Caco-2 (cell line): ENCODE results near the gene LCTL. TPM values are rescaled to one million over a fixed set of nuclear protein-coding genes. Genes with fewer than 3 reads are reported as not detected.

ENCODE experiments used
- BruUV-seq: library from RNA; stranded (reverse); fragments of 400-500 nt; replicated peaks from 2 replicates; lab custom pipeline; 2021; lab: Mats Ljungman, UMichigan
- CTCF ChIA-PET: fragments of 300-600 bp; sonication (Branson Sonifier 250); formaldehyde crosslinking; loops from one replicate; lab custom pipeline; 2022; ENCODE audit warnings: antibody characterized with exemption; lab: Charles Lee
- POLR2A ChIA-PET: fragments of 300-600 bp; sonication (Branson Sonifier 250); formaldehyde crosslinking; loops from one replicate; lab custom pipeline; 2022; ENCODE audit warnings: antibody characterized with exemption; lab: Charles Lee
- DNase-seq, 2 experiments: peaks; one replicate each; pipeline versions ENCODE4 v3.0.0 to v3.0.0-alpha.2; 2020 to 2022
- H3K27me3 ChIP-seq: replicated peaks from 2 replicates; pipeline ENCODE4 v1.6.0; 2011; ENCODE audit warnings: low read length; ENCODE audit not compliant: control insufficient read depth, insufficient read depth
- H3K36me3 ChIP-seq: 2 replicates; pipeline ENCODE4 v1.5.1; 2011; ENCODE audit warnings: low read length; ENCODE audit not compliant: control insufficient read depth, insufficient read depth
- H3K4me1 ChIP-seq: fragments of 250-450 bp; sonication (Bioruptor Pico); 2 replicates; pipeline ENCODE4 v1.5.1; 2020; ENCODE audit warnings: mild to moderate bottlenecking
- H3K4me3 ChIP-seq: 2 replicates; pipeline ENCODE4 v1.5.1; 2011; ENCODE audit warnings: low read depth, mild to moderate bottlenecking, control low read depth, low read length
- H3K9me3 ChIP-seq: fragments of 250-450 bp; sonication (Bioruptor Pico); 2 replicates; pipeline ENCODE4 v1.5.1; 2020; ENCODE audit warnings: mild to moderate bottlenecking, moderate library complexity
- H3K27ac Mint-ChIP-seq: one replicate; pipeline ENCODE4 v1.8.0; 2022; ENCODE audit warnings: mixed read lengths; ENCODE audit not compliant: unreplicated experiment
- H3K27me3 Mint-ChIP-seq: one replicate; pipeline ENCODE4 v1.8.0; 2022; ENCODE audit warnings: mixed read lengths; ENCODE audit not compliant: insufficient read depth, unreplicated experiment
- H3K36me3 Mint-ChIP-seq: one replicate; pipeline ENCODE4 v1.8.0; 2022; ENCODE audit warnings: mild to moderate bottlenecking, mixed read lengths; ENCODE audit not compliant: insufficient read depth, unreplicated experiment
- H3K4me1 Mint-ChIP-seq: one replicate; pipeline ENCODE4 v1.8.0; 2022; ENCODE audit warnings: low read depth, mixed read lengths; ENCODE audit not compliant: unreplicated experiment
- H3K4me3 Mint-ChIP-seq: one replicate; pipeline ENCODE4 v1.8.0; 2022; ENCODE audit warnings: mild to moderate bottlenecking, moderate library complexity, mixed read lengths; ENCODE audit not compliant: unreplicated experiment
- H3K9me3 Mint-ChIP-seq: one replicate; pipeline ENCODE4 v1.8.0; 2022; ENCODE audit warnings: mixed read lengths; ENCODE audit not compliant: unreplicated experiment
- CTCF ChIP-seq, 2 experiments: fragments of 200-600 bp in 1 of 2; IDR thresholded peaks; 1 replicate in 1 of 2; 2 replicates in 1 of 2; pipeline versions ENCODE4 v1.5.1 to v1.8.0; 2011 to 2022; ENCODE audit warnings: antibody characterized with exemption in 1 of 2, control low read depth in 1 of 2, inconsistent platforms in 1 of 2, low read depth in 1 of 2, low read length in 1 of 2, mild to moderate bottlenecking in 1 of 2, moderate library complexity in 1 of 2; ENCODE audit not compliant: insufficient read depth in 1 of 2, severe bottlenecking in 1 of 2, unreplicated experiment in 1 of 2
- intact Hi-C: fragments of 100-400 bp; cut with micrococcal nuclease; formaldehyde crosslinking; loops from one replicate; pipeline ENCODE4 v1.10.0; 2022; ENCODE audit not compliant: unreplicated experiment
- total RNA-seq: library from RNA; stranded (reverse); gene quantifications from 2 replicates; pipeline ENCODE4 v1.2.3, GENCODE V29; 2022

The LCTL gene
- total RNA-seq, 1 experiment from 2014 or later = not detected

- H3K4me1 Mint-ChIP-seq = no peaks in the 10 kb centered on the region
- H3K4me3 Mint-ChIP-seq = no peak overlapping the region
- no peak overlapping the region for H3K27ac Mint-ChIP-seq
- H3K9me3 Mint-ChIP-seq = no peaks in the 10 kb centered on the region
- DNase-seq = no peak
- H3K27me3 Mint-ChIP-seq = no peaks in the 10 kb centered on the region
- H3K4me1 ChIP-seq = no peaks in the 10 kb centered on the region
- H3K36me3 ChIP-seq = no peaks in the 10 kb centered on the region
- H3K9me3 ChIP-seq = no peaks in the 10 kb centered on the region
- no peaks in the 10 kb centered on the region for H3K27me3 ChIP-seq
- intact Hi-C loops = no loop called here
- ChIA-PET CTCF (no interaction called here), POLR2A (no interaction called here)
- TF ChIP-seq CTCF (IDR thresholded peaks at IDR 0.05; ENCODE audit: insufficient read depth in 1 of 2, low read depth in 1 of 2, low read length in 1 of 2, severe bottlenecking in 1 of 2, unreplicated experiment in 1 of 2) = no peak
- H3K36me3 Mint-ChIP-seq = peaks cover under 1% of the 10 kb centered on the region
- no peak overlapping the region for H3K4me3 ChIP-seq
- no TSS peak for BruUV-seq
These were observed 8.8 kb upstream of the LCTL start for GRCh38 chr15:66574596-66574950.

GRCh38 chr15:66573719-66574595 lies 8.2 kb upstream of the LCTL start:
- Mint-ChIP-seq H3K36me3 (no peaks in the 10 kb centered on the region), H3K4me1 (no peaks in the 10 kb centered on the region), H3K27ac (no peak overlapping the region), H3K4me3 (no peak overlapping the region), H3K9me3 (no peaks in the 10 kb centered on the region), H3K27me3 (no peaks in the 10 kb centered on the region)
- no peak for DNase-seq
- H3K9me3 ChIP-seq = no peaks in the 10 kb centered on the region
- ChIA-PET CTCF (no interaction called here), POLR2A (no interaction called here)
- H3K36me3 ChIP-seq = no peaks in the 10 kb centered on the region
- TF ChIP-seq CTCF (IDR thresholded peaks at IDR 0.05; ENCODE audit: insufficient read depth in 1 of 2, low read depth in 1 of 2, low read length in 1 of 2, severe bottlenecking in 1 of 2, unreplicated experiment in 1 of 2) = no peak
- intact Hi-C loops = no loop called here
- H3K4me3 ChIP-seq = no peak overlapping the region
- no peaks in the 10 kb centered on the region for H3K4me1 ChIP-seq
- BruUV-seq = no TSS peak
- H3K27me3 ChIP-seq = no peaks in the 10 kb centered on the region

GRCh38 chr15:66573348-66573718 lies 7.5 kb upstream of the LCTL start:
- H3K9me3 ChIP-seq = no peaks in the 10 kb centered on the region
- CTCF ChIA-PET = no interaction called here
- no peaks in the 10 kb centered on the region for H3K36me3 ChIP-seq
- BruUV-seq = no TSS peak
- H3K27me3 ChIP-seq = no peaks in the 10 kb centered on the region
- no peak for TF ChIP-seq CTCF (IDR thresholded peaks at IDR 0.05; ENCODE audit: insufficient read depth in 1 of 2, low read depth in 1 of 2, low read length in 1 of 2, severe bottlenecking in 1 of 2, unreplicated experiment in 1 of 2)
- Mint-ChIP-seq H3K9me3 (no peaks in the 10 kb centered on the region), H3K27ac (no peak overlapping the region), H3K4me1 (no peaks in the 10 kb centered on the region), H3K27me3 (no peaks in the 10 kb centered on the region), H3K4me3 (no peak overlapping the region), H3K36me3 (no peaks in the 10 kb centered on the region)
- no peak overlapping the region for H3K4me3 ChIP-seq
- no peaks in the 10 kb centered on the region for H3K4me1 ChIP-seq
- DNase-seq = no peak
- POLR2A ChIA-PET = no interaction called here
- intact Hi-C loops = no loop called here
